ENCODE measurements around the gene HECTD2. TPM values are rescaled to one million over a fixed set of nuclear protein-coding genes. Genes with fewer than 3 reads are reported as not detected.

Gene HECTD2
- total RNA-seq, 6 experiments from 2014 or later, result 1.5 to 3.7 (median 3.1) TPM

- intact Hi-C loops (cut with DNase I), result loop anchor here in 1 of 2 donors (10.0 kb wide), 2 partner anchors 51 to 141 kb away; partner anchors contain the start of gene PPP1R3C
- no peaks in the 10 kb centered on the region for H3K4me1 ChIP-seq
- DNase-seq, result no peak
- H3K4me3 ChIP-seq, result no peak overlapping the region
- peak; percentile 44 to 74 (median 71) for ATAC-seq
- whole genome bisulfite sequencing (ENCODE audit: insufficient coverage, low coverage, low lambda C conversion rate, missing lambda C conversion rate), result 16% methylated on average over 2 of the region's 2 CpGs
- no peaks in the 10 kb centered on the region for H3K27me3 ChIP-seq
- TF ChIP-seq CTCF (IDR thresholded peaks at IDR 0.05) (peak; percentile 49 to 60 (median 58)), POLR2A (IDR thresholded peaks at IDR 0.05) (no peak)
- no peak overlapping the region for H3K27ac ChIP-seq
- no peaks in the 10 kb centered on the region for H3K9me3 ChIP-seq
- no peaks in the 10 kb centered on the region for H3K36me3 ChIP-seq
Measured at GRCh38 chr10:91493313-91493712, 83.2 kb downstream of the HECTD2 start.

- intact Hi-C loops (cut with DNase I), result loop anchor here in 1 of 2 donors (10.0 kb wide), 2 partner anchors 49 to 139 kb away; partner anchors contain the start of gene PPP1R3C
- H3K27me3 ChIP-seq, result no peaks in the 10 kb centered on the region
- TF ChIP-seq CTCF (IDR thresholded peaks at IDR 0.05) (no peak), POLR2A (IDR thresholded peaks at IDR 0.05) (no peak)
- no peaks in the 10 kb centered on the region for H3K4me1 ChIP-seq
- H3K4me3 ChIP-seq, result no peak overlapping the region
- H3K36me3 ChIP-seq, result no peaks in the 10 kb centered on the region
- H3K27ac ChIP-seq, result no peak overlapping the region
- H3K9me3 ChIP-seq, result no peaks in the 10 kb centered on the region
- DNase-seq (no peak), ATAC-seq (no peak)
Measured at GRCh38 chr10:91495402-91495801, 85.3 kb downstream of the HECTD2 start.

GRCh38 chr10:91496016-91496415 lies 85.9 kb downstream of the HECTD2 start:
- 84% methylated on average over 4 of the region's 4 CpGs for WGBS (ENCODE audit: insufficient coverage, low coverage, low lambda C conversion rate, missing lambda C conversion rate)
- no peaks in the 10 kb centered on the region for H3K36me3 ChIP-seq
- DNase-seq (no peak), ATAC-seq (no peak)
- intact Hi-C loops (cut with DNase I), result loop anchor here in 1 of 2 donors (10.0 kb wide), 2 partner anchors 49 to 139 kb away; partner anchors contain the start of gene PPP1R3C
- TF ChIP-seq POLR2A (IDR thresholded peaks at IDR 0.05) (no peak), CTCF (IDR thresholded peaks at IDR 0.05) (no peak)
- H3K27ac ChIP-seq, result no peak overlapping the region
- H3K27me3 ChIP-seq, result no peaks in the 10 kb centered on the region
- no peak overlapping the region for H3K4me3 ChIP-seq
- H3K4me1 ChIP-seq, result no peaks in the 10 kb centered on the region
- no peaks in the 10 kb centered on the region for H3K9me3 ChIP-seq

- peaks cover 0 to 15% (median 7%) of the 10 kb centered on the region in 4 donors for H3K4me1 ChIP-seq
- TF ChIP-seq CTCF (IDR thresholded peaks at IDR 0.05) (no peak), POLR2A (IDR thresholded peaks at IDR 0.05) (no peak)
- H3K27ac ChIP-seq, result no peak overlapping the region
- intact Hi-C loops (cut with DNase I), result no loop called here
- 91% methylated on average over 5 of the region's 5 CpGs for WGBS (ENCODE audit: insufficient coverage, low coverage, low lambda C conversion rate, missing lambda C conversion rate)
- no peaks in the 10 kb centered on the region for H3K36me3 ChIP-seq
- ATAC-seq (peak in 3 of 4 donors; percentile 27 to 92 (median 47)), DNase-seq (no peak)
- no peak overlapping the region for H3K4me3 ChIP-seq
- no peaks in the 10 kb centered on the region for H3K9me3 ChIP-seq
- H3K27me3 ChIP-seq, result no peaks in the 10 kb centered on the region
Measured at GRCh38 chr10:91511549-91512330, 101.6 kb downstream of the HECTD2 start.

Data from right lobe of liver (tissue), 6 donors.